HG03354 (cell line): ENCODE measurements around the gene ITGB8.

Source experiments
- ATAC-seq: cut with Tn5 transposase; IDR thresholded peaks from one replicate; pipeline ENCODE4 v1.9.1; 2021; ENCODE audit warnings: mild to moderate bottlenecking; ENCODE audit not compliant: unreplicated experiment, poor library complexity, severe bottlenecking

ITGB8 gene

DNA sequence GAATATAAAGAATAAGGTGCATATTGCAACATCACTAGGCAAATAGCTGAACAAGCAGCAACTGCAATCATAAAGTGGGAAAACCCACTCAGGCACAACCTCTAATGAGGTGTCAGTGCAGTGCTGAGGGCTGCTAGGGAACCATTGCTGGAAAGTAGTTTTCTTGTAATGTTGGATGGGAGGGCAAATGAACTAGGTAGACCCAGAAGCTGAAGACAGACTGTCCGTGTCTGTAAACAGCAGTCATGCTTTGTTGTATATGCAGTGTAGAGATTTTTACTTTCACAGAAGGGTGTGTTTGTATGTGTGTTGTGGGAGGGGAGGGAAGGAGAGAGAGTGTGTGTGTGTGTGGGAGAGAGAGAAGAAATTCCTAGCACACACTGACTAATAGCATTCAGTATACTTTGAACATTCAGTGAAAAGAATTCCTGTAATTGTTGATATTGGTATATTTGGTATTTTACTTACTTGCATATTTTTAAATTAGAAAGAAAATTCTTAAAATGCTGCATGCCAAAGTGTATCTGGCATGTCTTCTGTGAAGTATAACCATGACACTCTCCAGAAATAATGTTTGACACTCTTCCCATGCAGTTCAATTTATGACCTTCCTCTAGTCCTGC lies 28.8 kb downstream of the ITGB8 start:
- no peak for ATAC-seq

DNA sequence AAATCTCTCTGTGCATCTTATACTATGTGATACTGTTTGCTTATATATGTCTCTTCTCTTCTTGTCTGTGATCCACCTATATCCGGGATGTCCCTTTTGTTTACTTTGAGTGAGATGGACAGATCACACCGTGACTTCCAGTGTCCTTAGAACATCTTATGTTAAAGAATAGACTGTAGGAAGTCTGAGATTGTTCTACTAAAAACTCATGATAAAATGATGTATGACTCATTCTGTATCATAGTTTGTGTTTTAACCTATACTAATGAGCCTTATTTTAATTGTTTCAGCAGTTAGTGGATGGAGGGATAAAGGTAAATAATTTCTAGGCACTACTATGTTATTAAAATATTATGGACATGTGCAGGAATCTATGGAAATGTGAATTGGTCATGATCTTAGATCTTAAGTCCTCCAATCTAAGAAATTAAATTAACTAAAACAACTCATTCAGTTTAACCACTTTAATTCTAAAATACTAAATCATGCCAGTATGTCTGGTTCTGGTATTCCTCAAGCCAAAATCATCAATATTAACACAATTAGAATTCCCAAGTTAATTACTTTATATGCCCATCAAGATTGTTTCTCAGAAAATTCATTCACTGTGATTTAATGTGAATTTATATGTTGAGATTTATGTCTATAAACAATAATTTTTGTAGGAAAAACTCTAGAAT lies 32.0 kb downstream of the ITGB8 start:
- no peak for ATAC-seq

DNA sequence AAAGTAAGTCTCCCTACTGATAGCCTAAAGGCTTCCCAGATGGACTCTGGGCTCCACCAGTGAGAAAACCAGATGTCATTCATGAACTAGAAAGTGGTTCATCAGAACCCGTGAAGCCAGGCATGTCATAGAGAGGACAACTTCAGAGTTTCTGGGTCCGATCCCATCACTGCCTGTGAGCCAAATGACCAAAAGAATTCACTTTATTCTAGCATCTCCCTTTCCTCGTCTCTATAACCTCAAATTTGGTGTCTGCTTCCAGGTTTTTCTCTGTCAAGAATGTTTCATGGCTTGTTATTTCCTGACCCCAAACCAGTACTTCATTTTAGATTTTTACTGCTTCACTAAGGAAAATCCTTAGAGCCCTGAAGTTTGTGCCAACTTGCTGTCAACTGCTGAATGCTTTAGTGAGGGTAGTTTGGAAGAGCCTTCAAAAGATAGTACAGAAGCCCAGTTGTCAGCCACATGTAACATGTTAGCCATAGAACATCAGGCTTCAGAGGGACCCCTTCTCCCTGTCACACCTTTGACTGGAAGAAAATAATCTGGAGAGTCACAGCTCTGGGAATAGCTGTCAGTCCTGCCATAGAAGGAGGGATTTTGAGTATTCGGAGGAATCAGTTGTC lies 34.0 kb downstream of the ITGB8 start:
- ATAC-seq: no peak

DNA sequence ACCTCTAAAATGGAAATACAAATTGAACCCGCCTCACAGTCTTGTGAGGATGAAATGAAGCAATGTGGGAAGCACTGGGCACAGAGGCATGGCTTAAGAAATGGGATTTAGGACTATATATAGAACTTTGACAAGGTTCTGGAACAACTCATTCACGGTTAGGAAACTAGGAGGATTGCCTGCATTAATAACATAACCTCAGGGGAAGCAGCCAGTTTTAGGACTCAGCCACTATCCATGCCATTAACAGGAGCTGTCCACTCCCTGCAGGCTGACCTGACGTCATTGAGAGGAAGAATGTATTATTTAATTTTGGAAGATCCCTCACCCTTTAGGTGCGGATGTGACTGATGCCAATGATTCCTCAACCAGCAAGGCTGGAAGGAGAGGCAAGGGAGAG lies 34.8 kb downstream of the ITGB8 start:
- no peak for ATAC-seq

DNA sequence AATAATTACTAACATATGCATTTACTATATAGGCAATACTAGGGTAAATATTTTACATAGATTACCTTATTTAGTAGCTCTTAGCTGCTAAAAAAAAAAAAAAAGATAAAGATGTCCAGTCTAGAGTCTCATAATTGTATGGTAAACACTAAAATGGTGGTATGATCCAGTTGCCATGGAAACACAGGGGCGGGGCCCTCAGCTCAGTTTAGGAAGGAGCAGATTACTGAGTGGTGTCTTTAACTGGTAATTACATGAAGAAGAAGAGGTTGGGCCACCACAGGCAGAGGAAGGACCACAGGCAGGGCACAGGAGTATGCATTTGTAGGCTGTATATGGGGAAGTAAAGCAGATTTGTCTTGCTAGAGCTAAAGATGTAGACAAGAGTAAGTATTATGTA lies 43.7 kb downstream of the ITGB8 start:
- ATAC-seq: no peak

DNA sequence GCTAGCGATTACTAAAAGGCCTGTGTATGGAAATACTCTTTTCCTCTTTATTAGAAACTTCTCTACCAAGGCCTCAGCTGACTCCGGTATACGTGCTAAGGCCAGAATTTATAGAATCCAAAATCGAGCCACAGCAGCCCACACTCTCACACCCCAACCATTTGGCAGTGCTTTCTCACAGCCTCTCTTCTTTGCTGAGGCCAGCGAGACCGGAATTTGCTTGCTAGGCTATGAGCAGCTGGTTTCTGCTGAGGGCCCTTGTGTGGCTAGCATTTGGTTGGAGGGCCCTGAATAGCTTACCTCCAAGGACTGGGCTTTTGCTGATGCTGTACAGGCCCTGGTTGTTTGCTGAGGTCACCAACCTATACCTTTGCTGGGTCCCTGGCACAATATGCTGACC lies 46.1 kb downstream of the ITGB8 start:
- ATAC-seq: no peak

DNA sequence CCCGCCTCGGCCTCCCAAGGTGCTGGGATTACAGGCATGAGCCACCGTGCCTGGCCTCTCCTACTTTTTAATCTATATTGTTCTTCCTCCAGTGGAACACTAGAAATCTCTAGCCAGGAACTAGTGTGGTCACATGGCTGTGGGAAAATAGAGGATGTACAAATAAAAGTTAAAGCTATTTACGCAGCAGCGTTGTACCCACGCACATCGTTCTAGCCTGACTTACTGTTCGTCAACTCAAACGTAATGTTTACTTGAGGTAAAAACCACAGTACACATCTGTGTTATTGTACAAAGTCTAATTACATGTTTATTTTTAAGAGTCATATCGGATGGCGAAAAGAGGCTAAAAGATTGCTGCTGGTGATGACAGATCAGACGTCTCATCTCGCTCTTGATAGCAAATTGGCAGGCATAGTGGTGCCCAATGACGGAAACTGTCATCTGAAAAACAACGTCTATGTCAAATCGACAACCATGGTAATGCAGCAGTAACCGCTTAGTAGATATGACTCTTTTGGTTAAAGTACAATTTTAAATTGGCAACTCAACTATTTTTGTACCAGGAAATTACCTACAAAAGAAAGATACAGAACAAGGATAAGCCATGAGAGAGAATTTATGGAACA lies 50.8 kb downstream of the ITGB8 start:
- no peak for ATAC-seq

DNA sequence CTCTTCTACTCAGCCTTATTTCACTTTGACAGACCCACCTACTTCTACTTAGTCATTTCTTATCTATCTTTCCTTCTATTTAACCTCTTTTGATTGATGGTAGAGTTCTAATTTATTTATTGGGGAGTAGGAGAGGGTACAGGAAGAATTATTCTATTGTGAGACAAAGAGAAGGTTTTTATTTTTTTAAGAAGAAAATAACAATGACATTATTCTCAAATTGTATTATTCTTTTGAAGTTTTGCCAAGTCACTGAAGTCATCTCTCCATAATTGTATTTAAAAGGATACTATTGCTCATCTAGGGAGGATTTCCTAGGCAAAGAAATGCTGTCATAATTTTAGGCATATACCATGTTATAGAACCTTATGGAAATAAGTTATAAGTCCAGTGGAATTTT lies 52.7 kb downstream of the ITGB8 start:
- no peak for ATAC-seq

DNA sequence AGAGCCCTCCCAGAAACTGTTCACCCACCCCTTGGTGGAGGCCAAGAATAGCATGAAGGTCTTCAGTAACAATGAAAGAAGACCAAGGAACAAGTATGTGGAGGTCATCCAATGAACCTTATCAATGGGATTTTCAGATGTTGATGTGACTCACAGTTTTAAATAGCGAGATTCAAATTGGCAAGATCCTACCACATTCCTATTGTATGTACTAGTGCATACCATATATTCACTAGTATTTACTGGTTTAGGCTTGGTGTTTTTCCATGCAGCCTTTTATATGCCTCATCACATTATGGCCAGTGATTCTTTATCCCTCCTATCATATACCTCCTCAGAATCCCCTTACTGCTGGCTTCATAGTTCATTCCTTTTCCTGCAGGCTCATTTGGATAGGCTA lies 54.4 kb downstream of the ITGB8 start:
- ATAC-seq: no peak

DNA sequence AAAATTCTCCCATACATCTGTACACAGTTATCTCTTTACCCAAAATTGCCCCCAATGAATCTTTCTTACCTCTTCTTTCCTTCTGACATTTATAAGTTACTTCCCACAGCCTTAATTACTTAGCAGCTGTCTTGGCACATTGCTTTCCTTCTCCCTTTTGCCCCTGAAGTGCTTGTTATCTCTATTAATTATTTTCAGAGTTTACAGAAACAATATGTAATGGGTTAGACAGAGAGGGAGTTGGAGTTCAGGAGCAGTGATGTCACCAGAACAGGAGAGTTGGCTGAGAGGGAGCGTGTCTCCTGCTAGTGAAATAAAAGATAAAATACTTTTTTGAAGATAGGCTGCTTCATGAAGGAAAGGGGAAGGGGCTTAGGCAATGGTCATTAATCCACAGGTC lies 57.4 kb downstream of the ITGB8 start:
- ATAC-seq: no peak

DNA sequence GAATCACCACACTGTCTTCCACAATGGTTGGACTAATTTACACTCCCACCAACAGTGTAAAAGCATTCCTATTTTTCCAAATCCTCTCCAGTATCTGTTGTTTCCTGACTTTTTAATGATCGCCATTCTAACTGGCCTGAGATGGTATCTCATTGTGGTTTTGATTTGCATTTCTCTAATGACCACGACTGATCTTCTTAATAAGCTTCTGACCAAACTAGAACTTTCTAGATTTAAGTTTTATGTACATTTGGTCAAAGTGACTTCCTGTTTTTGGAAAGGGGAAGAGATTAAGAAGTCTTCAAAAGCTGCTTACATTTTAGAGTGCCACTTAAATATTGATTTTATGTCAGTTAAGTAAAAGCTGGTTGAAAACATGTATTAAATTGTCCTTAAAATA lies 58.5 kb downstream of the ITGB8 start:
- ATAC-seq: peak; percentile 43

DNA sequence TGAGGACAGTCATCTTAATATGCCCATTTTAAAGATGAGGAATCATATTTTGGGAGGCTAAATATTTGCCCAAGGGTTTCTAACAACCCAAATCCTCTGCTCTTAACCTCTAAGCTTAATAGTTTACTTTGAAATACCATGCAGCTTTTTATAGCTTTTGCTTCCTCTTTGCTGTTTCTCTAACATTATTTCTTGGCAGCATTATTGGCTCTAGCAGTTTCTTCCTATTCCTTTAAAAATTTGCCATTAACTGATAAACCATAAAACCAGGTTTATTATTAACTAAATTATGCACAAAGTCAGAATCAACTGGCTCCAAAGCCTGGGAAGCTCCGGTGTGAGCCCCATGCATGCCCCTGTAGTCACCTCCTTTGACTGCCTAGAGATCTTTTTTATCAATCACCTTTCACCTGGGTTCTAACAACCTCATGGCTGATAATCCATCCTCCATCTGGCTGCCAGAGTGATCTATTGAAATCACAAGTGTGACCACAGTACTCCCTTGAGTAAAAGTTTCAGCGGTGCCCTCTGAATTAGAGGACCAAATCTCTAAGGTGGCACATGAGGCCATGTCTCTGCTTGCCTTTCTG lies 62.4 kb downstream of the ITGB8 start:
- ATAC-seq: no peak

DNA sequence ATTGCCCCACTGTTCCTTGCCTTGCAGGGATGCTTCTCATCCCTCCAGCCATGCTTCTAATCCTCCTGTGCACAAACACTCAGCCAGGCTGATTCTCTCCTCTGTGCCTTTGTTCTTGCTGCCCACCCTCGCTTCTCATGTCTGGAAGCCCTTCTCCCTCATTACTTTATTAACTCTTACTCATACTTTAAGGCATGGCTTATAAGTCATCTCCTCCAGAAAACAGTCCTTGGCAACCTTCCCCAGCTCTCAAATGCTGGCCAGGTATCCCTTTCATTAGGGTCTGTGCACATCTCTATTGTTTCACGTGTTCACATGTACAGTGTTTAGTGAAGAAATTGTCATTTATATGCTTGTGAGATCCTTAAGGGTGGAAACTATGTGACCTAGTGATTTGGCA lies 62.9 kb downstream of the ITGB8 start:
- ATAC-seq: no peak

DNA sequence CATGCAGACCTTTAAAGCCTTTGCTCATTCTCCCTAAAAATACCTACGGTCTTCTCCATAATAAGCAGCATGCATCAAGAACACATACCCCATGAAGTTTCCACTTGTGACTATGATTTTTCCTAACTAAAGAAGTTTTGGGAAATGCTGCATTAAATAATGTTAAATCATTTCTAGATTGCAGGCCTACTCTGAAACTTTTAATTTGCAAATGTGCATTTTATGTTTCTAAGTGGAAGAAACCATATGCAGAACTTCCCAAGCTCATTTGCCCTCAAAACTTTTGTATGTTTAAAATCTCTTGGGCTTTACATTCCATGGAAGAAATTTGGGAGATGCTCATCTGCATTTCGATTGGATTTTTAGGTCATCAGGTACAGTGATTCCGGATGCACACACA lies 63.6 kb downstream of the ITGB8 start:
- ATAC-seq: no peak

DNA sequence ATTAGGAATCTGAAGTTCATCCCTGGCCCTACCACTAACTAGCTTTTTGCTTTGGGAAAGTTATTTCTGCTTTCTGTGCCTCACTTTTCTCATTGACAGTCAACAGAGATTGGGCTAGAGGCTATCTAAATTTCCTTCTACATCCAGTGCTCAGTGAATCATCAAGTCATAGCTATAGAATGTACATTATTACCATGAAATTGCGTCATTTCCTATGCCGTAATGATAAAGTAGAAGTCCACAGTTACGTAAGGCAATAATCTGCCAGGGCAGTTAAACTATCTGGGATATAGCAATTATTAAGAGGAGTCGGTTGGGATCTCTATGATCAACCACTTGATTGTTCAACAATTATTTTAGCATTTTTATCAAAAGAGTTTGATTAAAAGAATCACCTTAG lies 64.4 kb downstream of the ITGB8 start:
- no peak for ATAC-seq

DNA sequence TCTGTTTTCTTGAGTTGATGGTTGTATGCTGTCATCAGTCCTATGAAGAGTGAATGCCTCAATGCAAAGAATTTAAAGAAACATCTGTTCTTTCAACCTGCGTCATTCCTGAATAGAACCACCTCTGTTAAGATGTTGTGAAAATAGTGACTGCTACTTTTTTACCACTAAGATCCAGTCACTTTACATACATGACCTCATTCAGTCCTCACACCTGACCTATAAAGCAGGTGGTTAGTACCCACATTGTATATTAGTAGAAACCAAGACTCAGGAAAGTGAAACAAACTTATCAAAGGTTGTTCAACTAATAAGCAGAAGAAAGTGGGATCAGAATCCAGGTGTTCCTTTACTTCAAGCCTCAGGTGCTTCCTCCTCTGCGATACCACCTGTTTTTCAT lies 64.8 kb downstream of the ITGB8 start:
- peak; percentile 85 for ATAC-seq

DNA sequence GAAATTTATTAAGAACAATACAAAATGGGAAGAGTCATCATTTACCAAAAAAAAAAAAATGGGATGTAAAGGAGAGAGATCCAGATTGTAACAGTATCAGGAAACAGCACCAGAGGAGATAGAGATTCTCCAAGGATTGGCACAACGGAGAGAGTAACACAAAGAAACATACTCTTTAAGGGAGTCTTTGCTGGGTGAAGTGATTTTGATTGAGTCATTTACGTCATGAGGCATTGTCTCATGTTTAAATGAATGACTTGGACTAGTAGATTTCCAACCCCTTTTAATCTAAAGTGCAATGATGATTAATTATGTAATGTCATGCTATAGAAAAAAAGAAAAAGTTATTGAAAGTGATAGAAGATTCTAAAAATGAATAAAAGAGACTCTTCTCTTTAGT lies 68.8 kb downstream of the ITGB8 start:
- ATAC-seq: no peak

DNA sequence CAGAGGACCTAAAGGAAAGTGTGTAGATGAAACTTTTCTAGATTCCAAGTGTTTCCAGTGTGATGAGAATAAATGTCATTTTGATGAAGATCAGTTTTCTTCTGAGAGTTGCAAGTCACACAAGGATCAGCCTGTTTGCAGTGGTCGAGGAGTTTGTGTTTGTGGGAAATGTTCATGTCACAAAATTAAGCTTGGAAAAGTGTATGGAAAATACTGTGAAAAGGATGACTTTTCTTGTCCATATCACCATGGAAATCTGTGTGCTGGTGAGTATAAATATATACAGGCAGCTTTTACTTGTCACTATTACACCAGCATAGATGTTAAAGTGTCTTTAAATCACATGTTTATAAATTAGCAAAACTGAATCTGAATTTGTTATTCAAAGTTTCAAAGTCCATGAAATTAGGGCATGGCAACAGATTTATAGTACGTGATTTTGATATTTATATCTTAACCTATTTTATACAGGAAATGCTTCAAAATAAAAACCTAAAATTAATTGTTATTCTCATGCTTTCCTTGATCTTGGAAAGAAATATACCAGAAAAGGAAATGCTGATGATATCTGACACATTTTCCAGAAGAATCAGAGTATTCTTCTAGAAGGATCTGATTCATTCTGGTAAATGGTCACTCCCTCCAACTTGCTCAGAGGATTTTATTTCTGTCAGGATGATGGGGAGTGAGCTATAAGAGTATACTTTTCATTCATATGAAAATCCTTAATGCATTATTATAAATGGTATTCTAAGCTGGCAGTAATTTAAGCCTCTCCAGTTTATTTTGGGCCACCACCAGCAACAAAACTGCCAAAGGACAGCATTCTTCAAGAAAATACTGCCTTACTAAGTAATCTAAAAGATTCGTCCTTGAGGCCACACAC lies 71.4 kb downstream of the ITGB8 start:
- no peak for ATAC-seq

DNA sequence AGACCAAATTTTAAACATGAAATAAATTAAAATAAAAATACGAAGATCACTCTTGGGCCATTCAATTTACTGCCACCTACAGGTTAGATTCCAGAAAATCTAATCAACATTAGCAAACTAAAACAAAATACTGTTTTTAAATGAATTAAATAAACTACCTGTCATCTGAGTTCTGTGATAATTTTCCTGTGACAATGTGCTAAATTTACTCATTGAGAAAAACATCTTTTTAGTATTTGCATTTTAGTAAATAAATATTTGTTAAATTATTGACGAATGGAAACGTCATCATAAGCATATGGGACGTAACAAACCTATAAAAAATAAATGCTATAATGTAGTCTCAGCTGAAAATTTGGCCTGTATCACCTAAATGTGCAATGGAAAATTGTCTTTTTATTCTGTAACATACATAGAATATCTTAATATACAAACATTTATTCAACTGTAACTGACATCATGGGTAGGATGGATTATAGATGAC lies 72.1 kb downstream of the ITGB8 start:
- no peak for ATAC-seq

DNA sequence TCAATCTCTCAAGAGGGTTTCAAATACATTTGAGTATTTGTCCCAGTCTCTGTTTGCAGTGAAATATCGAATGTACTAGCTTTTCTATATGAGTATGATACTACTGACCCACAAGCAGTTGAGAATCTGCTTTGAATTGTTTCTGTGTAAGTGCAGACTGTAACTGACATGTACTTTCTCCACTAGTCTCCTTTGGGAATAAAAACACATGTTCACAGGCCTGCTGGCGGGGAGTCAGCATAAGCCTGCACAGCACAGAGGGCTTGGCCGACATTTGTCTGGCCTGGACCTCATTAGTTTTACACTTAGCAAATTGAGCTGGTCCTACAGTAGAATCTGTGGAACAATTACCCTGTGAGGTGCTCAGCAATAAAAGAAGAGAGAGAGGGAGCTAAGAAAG lies 72.6 kb downstream of the ITGB8 start:
- ATAC-seq: no peak
